Vagina (tissue), 2 donors: ENCODE data around the gene SLC5A10. TPM values are rescaled to one million over a fixed set of nuclear protein-coding genes. Genes with fewer than 3 reads are reported as not detected.

Experiments
- DNase-seq, 2 donors: peaks; one replicate each; pipeline ENCODE4 v3.0.0-alpha.2; 2017; ENCODE audit errors: extremely low spot score in 2 of 2
- H3K27ac ChIP-seq: fragments of 200-600 bp; sonication (generic); one replicate; pipeline ENCODE4 v1.5.1; 2019
- H3K27me3 ChIP-seq: fragments of 200-600 bp; sonication (generic); one replicate; pipeline ENCODE4 v1.5.1; 2019
- H3K36me3 ChIP-seq, 2 donors: fragments of 200-600 bp; sonication (generic); one replicate each; pipeline ENCODE4 v1.5.1; 2017 to 2019
- H3K4me1 ChIP-seq: fragments of 200-600 bp; sonication (generic); one replicate; pipeline ENCODE4 v1.5.1; 2019
- H3K4me3 ChIP-seq, 2 donors: fragments of 200-600 bp; sonication (generic); 1 replicate in 1 of 2; 2 replicates in 1 of 2; pipeline ENCODE4 v1.5.1; 2016 to 2019
- H3K9me3 ChIP-seq: fragments of 200-600 bp; sonication (generic); one replicate; pipeline ENCODE4 v1.5.1; 2019
- CTCF ChIP-seq, 3 experiments: fragments of 450-650 bp in 2 of 3; fragments of 200-600 bp in 1 of 3; sonication (generic) in 1 of 3; IDR thresholded peaks; one replicate each; pipeline ENCODE4 v1.5.1; 2017 to 2019; ENCODE audit warnings: antibody characterized with exemption in 3 of 3, mild to moderate bottlenecking in 2 of 3, moderate library complexity in 2 of 3
- POLR2A ChIP-seq, 2 donors: fragments of 450-650 bp; IDR thresholded peaks; one replicate each; pipeline ENCODE4 v1.6.1; 2017; ENCODE audit warnings: antibody characterized with exemption in 2 of 2, mild to moderate bottlenecking in 2 of 2, moderate library complexity in 2 of 2
- POLR2AphosphoS5 ChIP-seq, 2 donors: sonication (generic); formaldehyde crosslinking; IDR thresholded peaks; one replicate each; pipeline ENCODE4 v1.9.0; 2017; ENCODE audit warnings: antibody characterized with exemption in 2 of 2, mild to moderate bottlenecking in 2 of 2, low read depth in 1 of 2; ENCODE audit not compliant: insufficient read depth in 1 of 2
- intact Hi-C: fragments of 100-400 bp; cut with DNase I; formaldehyde crosslinking; loops from one replicate; pipeline ENCODE4 v1.15.1; 2023
- total RNA-seq: library from RNA; depleted of rRNA; stranded (reverse); fragments of >200 nt; gene quantifications from one replicate; pipeline ENCODE4 v1.2.3, GENCODE V29; 2016

Gene SLC5A10
- total RNA-seq, 1 donor from 2014 or later, result not detected

GRCh38 chr17:19003543-19004420 is 51.8 kb downstream of the SLC5A10 start:
- Histone ChIP-seq H3K4me1 (peaks cover 45% of the 10 kb centered on the region), H3K9me3 (no peaks in the 10 kb centered on the region), H3K27ac (peak overlapping the region; percentile 91), H3K4me3 (peak overlapping the region; percentile 63 to 79), H3K36me3 (no peaks in the 10 kb centered on the region), H3K27me3 (no peaks in the 10 kb centered on the region)
- DNase-seq, result no peak
- TF ChIP-seq CTCF (IDR thresholded peaks at IDR 0.05) (no peak), POLR2AphosphoS5 (IDR thresholded peaks at IDR 0.05; ENCODE audit: insufficient read depth in 1 of 2, low read depth in 1 of 2) (peak in 1 of 2 donors; percentile 47)
- intact Hi-C loops, result no loop called here

- DNase-seq, result no peak
- TF ChIP-seq POLR2AphosphoS5 (IDR thresholded peaks at IDR 0.05; ENCODE audit: insufficient read depth in 1 of 2, low read depth in 1 of 2), result peak in 1 of 2 donors; percentile 69
- no peak for TF ChIP-seq CTCF (IDR thresholded peaks at IDR 0.05)
- TF ChIP-seq POLR2A (IDR thresholded peaks at IDR 0.05), result peak in 1 of 2 donors; percentile 30
- Histone ChIP-seq H3K27me3 (no peaks in the 10 kb centered on the region), H3K9me3 (no peaks in the 10 kb centered on the region), H3K4me1 (peaks cover 39% of the 10 kb centered on the region), H3K4me3 (peak within 1 kb of the TSS; percentile 63 to 79), H3K36me3 (no peaks in the 10 kb centered on the region), H3K27ac (peak within 1 kb of the TSS; percentile 91)
- intact Hi-C loops, result no loop called here
These were observed 52.6 kb downstream of the SLC5A10 start, which contains the start of gene FAM83G for GRCh38 chr17:19004421-19005136. FAM83G (minus strand) TSS chr17:19004764; CDS start chr17:19004041, 723 bp downstream.

- Histone ChIP-seq H3K36me3 (no peaks in the 10 kb centered on the region), H3K27ac (peak overlapping the region; percentile 91), H3K4me1 (peaks cover 39% of the 10 kb centered on the region), H3K9me3 (no peaks in the 10 kb centered on the region), H3K4me3 (peak overlapping the region; percentile 63 to 79), H3K27me3 (no peaks in the 10 kb centered on the region)
- no peak for DNase-seq
- TF ChIP-seq CTCF (IDR thresholded peaks at IDR 0.05), result no peak
- no peak for TF ChIP-seq POLR2A (IDR thresholded peaks at IDR 0.05)
- no peak for TF ChIP-seq POLR2AphosphoS5 (IDR thresholded peaks at IDR 0.05; ENCODE audit: insufficient read depth in 1 of 2, low read depth in 1 of 2)
- intact Hi-C loops, result no loop called here
These were observed 53.3 kb downstream of the SLC5A10 start for GRCh38 chr17:19005137-19005773.

- H3K36me3 ChIP-seq, result no peaks in the 10 kb centered on the region
- TF ChIP-seq CTCF (IDR thresholded peaks at IDR 0.05), result no peak
- no peak for TF ChIP-seq POLR2AphosphoS5 (IDR thresholded peaks at IDR 0.05; ENCODE audit: insufficient read depth in 1 of 2, low read depth in 1 of 2)
- no peak for TF ChIP-seq POLR2A (IDR thresholded peaks at IDR 0.05)
- no peak overlapping the region for H3K4me3 ChIP-seq
- DNase-seq, result no peak
- intact Hi-C loops, result no loop called here
- no peaks in the 10 kb centered on the region for H3K27me3 ChIP-seq
- no peaks in the 10 kb centered on the region for H3K9me3 ChIP-seq
- no peak overlapping the region for H3K27ac ChIP-seq
- H3K4me1 ChIP-seq, result peaks cover 39% of the 10 kb centered on the region
These were observed 53.9 kb downstream of the SLC5A10 start for GRCh38 chr17:19005789-19006430.
